ENCODE results near the gene LONRF3.
A peak's percentile ranks its signal among the peaks of the same experiment; 100 is the strongest.
"Not testable (repeated sequence)": the region's sequence is repeated elsewhere in the genome, so short reads cannot be mapped to it uniquely, and the experiment has no call there.

The LONRF3 gene

DNA sequence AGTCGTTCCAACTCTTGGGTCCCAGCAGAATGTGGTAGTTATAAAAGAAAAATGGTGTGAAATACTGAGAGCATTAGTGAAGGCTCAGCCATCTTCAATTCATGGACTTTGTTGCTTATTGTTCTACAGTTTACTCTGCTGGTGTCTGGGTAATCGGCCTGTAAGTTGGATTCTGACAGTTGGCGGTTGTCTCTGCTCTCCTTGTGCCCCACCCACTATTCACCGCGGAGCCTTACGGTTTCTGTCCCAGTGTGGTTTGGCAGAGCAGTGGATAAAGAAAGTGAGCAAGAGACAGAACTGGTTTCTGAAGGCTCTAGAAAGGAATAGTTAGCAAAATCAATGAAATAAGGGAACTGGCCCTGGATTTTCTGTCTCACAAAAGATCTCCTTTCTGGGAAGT is 9.1 kb downstream of the LONRF3 start:
- no peak for DNase-seq (ENCODE audit: low read depth, low spot score)

DNA sequence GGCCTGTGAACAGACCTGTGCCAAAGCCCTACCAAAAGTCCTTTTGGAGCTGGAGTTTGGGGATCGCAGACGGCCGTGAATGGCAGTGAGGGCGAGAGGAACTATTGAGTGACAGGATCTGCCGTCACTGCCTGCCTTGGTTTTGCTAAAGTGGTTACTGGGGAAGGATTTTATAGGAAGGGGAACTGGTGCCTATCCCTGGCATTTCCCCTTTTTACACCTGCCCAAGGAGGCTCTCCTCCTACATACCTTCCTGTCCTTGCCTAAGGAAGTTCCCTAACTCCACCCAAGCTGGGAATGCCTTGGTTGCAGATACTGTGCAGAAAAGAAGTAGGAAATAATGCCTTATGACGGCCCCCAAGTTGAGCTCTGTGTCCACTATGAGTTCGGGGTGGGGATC is 14.5 kb downstream of the LONRF3 start:
- DNase-seq (ENCODE audit: low read depth, low spot score): no peak

DNA sequence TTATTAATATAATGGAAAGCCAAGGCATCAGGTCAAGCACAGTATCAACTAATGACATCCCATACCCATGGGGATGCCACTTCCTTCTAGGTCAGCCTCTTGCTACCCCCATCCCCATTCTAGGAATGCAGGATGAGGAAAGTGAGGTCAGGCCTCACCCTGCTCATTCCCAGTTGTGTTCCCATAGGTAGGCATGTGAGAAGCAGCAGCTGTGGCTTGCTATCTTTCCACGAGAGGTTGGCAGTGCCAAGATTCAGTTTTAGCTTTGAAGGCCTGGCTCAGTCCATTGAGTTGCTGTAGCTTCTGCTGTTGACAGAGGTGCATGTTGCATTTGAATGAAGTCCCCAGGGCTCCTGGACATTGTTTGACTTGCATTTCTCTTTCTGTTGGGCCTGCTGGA is 15.5 kb downstream of the LONRF3 start:
- DNase-seq (ENCODE audit: low read depth, low spot score): no peak

DNA sequence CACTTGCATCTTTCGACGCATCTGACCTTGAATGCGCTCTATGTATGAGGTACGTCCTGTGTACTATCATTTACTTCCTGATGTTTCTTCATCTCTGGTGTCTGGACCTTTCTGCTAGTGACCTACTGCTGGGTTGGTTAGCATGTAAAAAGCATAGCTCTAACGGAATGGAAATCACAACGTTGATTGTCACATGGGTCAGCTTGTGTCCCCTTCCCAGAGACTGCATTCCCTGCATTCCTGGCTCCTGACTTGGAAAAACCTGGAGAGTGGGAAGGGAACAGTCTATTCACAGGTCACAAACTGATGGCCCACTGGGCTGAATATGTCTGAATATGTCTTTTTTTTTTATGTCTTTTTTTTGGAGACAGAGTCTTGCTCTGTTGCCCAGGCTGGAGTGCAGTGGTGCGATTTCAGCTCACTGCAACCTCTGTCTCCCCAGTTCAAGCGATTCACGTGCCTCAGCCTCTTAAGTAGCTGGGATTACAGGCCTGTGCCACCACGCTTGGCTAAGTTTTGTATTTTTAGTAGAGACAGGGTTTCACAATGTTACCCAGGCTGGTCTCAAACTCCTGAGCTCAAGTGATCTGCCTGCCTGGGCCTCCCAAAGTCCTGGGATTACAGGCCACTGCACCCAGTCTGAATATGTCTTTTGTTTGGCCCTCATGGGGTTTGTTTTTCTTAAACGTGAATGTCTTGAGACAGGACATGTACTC is 16.3 kb downstream of the LONRF3 start:
- no peak for DNase-seq (ENCODE audit: low read depth, low spot score)

DNA sequence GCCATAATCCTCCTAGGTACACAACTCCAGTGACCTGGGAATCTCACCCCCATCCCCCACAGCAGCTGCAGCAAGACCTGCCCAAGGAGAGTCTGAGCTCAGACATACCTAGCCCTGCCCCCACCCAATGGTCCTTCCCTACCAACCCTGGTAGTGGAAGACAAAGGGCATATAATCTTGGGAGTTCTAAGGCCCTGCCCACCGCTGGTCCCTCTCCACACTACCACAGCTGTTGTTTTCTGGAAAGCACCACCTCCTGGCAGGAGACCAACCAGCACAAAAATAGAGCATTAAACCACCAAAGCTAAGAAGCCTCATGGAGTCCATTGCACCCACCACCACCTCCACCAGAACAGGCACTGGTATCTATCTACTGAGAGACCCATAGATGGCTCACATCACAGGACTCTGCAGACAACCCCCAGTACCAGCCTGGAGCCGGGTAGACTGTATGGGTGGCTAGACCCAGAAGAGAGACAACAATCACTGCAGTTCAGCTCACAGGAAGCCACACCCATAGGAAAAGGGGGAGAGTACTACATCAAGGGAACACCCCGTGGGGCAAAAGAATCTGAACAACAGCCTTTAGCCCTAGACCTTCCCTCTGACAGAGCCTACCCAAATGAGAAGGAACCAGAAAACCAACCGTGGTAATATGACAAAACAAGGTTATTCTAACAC is 18.2 kb downstream of the LONRF3 start:
- DNase-seq (ENCODE audit: low read depth, low spot score): not testable (repeated sequence)

DNA sequence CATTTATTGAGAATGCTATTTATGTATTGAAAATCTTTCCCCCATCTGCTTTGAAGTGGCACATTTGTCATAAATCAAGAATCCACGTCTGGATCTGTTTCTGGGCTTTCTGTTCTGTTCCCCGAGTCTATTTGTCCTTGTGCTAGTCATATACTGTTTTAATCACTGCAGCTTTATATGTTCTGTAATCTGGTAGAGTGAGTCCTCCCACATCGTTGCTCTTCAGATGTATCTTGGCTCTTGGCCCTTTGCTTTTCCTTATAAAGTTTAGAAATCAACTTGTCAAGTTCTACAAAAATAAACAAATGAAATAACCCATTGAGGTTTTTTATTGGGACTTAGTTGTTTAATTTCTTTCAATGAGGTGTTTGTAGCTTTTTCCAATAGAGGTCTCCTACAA is 29.0 kb downstream of the LONRF3 start:
- DNase-seq (ENCODE audit: low read depth, low spot score): no peak

DNA sequence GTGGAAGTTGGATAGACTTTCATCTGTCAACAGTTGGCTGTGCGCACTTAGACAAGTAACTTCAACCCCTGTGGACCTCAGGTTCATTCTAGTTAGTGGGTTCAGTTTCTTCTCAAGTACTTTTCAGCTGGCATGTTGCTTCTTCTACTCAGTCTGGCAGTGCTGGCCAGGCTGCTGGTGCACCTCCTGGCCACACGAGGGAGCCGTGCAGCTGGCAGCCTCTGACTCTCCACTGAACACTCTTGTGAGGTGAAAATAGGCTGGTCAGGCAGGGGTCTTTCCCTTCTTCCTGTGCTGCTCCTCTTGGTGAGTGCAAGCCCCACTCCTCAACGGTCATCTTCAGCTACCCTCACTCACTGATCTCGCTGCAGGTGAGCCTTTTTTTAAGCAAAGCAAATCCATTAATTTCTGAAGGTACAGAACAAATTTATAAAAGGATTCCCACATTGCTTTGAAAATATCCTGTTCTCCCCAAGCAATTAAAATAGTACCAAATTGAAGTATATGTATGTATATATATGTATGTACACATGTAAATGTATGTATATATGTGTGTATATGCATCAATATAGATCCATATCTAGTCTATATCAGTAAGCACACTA is 30.6 kb downstream of the LONRF3 start:
- peak; percentile 12 for DNase-seq (ENCODE audit: low read depth, low spot score)

DNA sequence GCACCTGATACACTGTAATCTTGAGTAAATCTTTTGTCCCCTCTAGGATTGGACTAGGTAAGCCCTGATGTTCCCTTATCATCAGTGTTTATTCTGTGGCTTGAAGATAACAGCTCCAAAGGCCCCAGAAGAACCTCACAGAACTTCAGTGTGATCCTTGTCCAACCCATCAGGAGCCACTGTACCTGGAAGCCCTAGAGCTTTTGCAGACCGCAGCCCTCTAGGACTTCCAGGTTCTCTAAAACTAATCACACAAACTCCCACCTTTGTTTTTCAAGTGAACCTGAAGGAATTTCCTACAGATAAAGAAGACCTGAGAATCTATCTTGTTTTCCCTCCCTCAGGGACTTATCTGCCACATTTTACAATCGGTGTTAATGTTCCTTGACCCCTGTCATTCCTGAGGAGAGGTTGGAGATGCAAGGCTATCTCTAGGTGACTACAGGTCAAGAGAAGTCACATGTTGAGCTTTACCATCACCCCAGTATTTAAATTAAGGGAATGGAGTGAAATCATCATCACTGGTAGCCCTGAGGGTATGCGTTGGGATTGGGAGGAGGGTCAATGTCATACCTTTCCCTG is 32.9 kb downstream of the LONRF3 start:
- DNase-seq (ENCODE audit: low read depth, low spot score): no peak

DNA sequence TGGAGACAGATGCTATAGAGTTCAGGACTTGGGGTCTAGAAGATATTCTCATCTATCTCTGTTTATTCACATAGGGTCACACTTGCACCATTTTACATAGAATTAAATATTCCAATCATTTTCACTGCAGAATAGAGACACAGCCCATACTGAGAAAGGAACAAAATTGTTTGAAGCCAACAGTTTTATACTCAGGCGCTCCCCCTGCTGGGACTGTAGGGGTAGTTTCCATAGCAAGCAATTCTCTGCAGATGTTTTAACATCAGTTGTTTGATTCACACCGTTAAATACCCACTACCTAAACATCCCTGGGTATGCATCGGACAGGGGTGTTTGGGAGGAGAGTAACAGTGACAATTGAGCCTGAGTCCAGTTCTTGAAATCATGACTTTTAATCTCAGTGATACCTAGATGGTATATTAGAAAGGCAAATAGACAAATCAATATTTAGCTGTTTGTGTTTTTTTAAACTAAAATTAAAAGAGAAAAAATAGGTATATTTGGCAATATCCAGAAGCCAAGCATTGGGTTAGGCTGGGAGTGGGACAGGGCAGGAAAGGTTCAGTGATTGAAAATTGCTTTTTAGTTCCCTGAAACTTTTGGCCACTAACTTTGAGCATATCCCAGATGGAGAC is 33.8 kb downstream of the LONRF3 start:
- DNase-seq (ENCODE audit: low read depth, low spot score): peak; percentile 6

DNA sequence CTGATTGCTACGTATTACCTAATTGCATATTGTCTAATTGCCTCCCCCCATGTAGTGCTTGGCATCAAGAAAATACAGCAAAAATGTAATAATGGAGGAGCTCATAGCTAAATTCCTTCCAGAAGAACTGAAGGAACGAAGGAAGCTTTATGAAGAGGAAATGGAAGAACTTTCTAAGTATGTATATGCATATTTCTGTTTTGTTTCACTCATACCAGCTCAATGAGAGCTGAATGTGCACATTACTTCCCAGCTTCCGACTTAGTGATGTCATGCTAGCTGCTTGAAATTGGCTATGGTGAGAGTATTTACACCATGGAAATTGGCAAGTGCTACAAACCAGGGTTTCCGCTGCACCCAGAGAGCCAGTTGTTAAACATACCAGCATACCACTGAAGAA is 34.7 kb downstream of the LONRF3 start:
- DNase-seq (ENCODE audit: low read depth, low spot score): no peak

DNA sequence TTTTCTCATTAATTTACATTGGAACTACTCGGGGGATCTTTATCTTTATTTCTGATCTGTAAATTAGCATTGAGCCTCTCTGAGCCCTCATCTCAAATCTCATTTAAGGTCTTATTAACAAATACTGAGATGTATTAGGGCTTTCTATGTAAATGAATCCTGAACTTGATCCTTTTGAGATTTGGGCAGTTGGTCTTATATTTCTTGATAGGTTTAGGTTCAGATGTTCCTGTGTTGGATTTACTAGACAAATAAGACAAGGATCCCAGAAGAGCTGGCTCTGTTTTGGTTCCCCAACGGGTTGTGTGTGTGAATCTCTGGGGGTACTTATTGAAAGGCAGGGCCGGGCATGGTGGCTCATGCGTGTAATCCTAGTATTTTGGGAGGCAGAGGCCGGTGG is 36.1 kb downstream of the LONRF3 start:
- no peak for DNase-seq (ENCODE audit: low read depth, low spot score)

DNA sequence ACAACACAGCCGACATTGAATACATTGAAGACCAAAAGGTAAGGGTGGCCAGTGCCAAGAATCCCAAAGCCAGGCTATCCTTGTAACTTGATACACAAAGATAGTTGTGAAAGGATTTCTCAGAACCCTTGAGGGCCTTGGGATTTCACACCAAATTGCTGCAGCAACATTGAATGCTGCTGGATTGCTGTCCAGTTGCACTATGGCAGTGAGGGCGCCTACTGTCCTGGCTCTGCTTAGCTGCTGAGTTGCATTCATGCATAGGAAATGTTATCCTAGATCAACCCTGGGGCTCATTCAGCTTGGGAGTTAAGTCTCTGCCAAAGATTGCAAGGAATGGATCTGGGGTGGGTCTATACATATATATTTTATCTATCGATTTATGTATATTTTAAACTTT is 38.7 kb downstream of the LONRF3 start:
- DNase-seq (ENCODE audit: low read depth, low spot score): no peak

DNA sequence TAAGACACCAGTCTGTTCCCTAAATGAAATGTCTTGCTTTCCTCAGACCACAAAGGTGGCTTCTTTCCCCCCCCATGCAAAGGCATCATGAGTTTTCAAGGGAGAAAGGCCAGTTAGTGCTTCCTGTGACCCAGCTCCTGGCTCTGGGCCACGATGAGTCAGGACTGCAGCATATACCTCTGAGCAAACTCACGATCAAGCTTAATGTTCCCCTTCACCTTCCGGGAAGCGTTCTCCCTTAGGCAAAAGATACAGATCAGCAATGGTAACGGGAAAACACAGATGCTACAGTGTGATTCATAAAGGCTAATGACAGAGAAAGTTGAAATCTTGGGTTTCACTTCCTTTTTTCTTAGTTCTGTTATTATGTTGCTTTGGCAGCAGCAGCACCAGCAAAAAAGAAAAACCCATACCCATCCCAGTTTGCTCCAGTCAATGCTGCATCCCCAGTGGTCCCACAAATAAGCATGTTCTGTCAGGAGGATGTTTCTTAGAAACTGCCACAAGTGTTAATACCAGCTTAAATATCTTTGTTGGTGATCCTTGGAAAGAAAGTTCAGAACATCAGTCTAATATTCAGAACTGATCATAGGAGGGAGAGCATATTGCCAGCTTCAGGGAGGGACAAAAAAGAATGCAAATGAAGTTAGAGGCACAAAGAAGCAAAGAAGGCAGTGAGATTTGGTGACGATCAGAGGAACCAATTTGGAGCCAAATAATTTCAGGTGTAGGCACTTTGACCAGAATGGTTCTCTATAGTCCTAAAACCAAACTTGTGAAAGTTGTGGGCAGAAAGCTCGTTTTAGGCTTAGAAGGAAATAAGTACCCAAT is 41.2 kb downstream of the LONRF3 start:
- DNase-seq (ENCODE audit: low read depth, low spot score): peak; percentile 4

DNA sequence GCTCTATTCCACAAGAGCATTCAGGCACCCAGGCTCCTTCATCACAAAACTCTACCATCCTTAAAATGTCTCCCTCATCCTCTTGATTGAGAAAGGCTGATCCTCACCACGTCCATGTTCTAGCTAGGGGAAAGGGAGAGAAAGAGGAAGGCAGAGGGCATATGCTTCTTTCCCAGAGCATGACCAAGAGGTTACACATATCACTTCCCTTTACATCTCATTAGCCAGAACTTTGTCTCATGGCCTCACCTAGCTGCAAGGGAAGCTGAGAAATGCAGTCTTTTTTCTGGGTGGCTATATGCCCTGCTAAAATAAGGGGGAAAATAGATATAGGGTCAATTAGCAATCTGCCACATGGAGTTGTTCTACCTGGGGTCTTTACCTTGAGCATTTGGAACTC is 42.7 kb downstream of the LONRF3 start:
- DNase-seq (ENCODE audit: low read depth, low spot score): no peak

DNA sequence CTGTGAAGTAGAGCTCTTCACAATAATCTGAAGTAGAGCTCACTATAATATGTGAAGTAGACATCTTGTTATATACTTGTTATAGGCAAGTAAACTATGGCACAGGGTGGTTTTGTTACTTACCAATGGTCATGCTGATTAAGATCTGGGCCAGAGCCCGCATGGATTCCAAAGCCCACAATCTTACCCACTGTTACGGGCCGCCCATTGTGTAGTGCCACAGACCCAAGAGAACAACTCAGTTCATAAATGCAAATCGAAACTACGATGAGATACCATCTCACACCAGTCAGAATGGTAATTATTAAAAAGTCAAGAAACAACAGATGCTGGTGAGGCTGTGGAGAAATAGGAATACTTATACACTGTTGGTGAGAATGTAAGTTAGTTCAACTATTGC is 51.5 kb downstream of the LONRF3 start:
- no peak for DNase-seq (ENCODE audit: low read depth, low spot score)

DNA sequence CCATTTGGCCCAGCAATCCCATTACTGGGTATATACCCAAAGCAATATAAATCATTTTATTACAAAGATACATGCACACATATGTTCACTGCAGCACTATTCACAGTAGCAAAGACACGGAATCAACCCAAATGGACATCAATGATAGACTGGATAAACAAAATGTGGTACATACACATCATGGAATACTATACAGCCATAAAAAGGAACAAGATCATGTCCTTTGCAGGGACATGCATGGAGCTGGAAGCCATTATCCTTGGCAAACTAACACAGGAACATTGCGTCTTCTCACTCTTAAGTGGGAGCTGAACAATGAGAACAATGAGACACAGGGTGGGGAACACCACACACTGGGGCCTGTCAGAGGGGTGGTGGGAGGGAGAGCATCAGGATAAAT is 51.9 kb downstream of the LONRF3 start:
- not testable (repeated sequence) for DNase-seq (ENCODE audit: low read depth, low spot score)

DNA sequence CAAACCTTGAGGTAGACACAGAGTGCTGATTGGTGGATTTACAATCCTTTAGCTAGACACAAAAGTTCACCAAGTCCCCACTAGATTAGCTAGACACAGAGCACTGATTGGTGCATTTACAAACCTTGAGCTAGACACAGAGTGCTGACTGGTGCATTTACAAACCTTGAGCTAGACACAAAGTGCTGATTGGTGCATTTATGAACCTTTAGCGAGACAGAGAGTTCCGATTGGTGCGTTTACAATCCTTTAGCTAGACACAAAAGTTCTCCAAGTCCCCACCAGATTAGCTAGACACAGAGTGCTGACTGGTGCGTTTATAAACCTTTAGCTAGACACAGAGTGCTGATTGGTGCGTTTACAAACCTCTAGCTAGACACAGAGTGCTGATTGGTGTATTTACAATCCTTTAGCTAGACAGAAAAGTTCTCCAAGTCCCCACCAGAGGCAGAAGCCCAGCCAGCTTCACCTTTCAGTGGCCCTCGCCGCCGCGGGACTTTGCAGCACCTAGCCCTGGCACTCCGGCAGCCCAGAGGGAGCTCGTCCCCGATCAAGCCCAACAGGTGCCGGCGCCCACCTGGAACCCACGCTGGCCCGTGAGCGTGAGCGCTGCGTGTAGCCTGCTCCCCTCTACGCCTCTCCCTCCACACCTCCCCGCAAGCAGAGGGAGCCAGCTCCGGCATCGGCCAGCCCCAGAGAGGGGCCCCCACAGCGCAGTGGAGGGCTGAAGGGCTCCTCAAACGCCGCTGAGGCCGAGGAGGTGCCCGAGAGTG is 53.7 kb downstream of the LONRF3 start:
- not testable (repeated sequence) for DNase-seq (ENCODE audit: low read depth, low spot score)

DNA sequence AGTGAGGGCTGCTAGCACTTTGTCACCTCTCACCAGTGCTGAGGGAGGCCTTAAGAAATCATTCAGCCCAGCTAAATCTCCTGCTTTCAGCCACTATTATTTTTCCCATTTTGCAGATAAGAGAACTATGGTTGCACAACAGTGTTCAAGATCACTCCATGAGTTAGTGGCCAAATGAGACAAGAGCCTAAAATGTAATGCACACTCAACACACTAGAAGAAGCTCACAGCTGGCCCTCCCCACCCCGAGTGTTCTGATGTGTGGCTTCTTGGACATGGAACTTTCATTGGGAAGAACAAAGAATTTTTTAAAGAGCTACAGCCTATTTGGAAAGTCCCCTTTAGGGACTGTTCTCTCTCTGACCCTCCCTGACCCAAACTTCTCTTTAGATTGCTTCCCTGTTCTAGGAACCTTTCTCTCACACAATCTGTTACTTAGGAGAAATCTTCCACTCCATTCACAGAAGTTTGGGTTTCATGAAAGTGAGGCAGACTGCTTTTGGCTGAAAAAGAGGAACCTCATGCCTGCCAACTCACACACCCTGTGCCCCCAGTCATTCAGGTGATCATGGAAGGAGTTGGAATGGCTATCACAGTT is 54.4 kb downstream of the LONRF3 start:
- DNase-seq (ENCODE audit: low read depth, low spot score): no peak

DNA sequence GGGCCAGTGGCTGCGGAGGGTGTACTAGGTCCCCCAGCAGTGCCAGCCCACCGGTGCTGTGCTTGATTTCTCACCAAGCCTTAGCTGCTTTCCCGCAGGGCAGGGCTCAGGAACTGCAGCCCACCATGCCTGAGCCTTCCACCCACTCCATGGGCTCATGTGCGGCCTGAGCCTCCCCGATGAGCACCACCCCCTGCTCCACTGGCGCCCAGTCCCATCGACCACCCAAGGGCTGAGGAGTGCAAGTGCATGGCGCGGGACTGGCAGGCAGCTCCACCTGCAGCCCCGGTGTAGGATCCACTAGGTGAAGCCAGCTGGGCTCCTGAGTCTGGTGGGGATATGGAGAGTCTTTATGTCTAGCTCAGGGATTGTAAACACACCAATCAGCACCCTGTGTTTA is 55.2 kb downstream of the LONRF3 start:
- DNase-seq (ENCODE audit: low read depth, low spot score): not testable (repeated sequence)

DNA sequence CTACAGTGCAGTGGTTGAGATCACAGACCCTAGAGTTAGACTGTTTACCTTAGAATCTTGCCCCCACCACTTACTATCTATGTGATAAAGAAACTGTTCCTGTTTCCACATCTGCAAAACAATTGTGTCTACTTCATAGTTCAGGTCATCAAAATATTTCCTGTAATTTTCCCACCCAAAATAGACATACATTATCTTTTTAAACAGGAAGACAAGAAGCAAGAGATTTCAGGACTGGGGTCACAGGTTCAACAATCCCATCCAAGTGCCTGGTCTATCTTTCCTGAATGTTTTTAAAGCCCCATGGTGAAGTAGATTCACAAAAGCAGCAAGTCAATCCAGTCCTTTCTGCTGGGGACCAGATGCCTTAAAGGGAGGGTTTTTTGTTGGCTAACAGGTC is 56.6 kb downstream of the LONRF3 start:
- DNase-seq (ENCODE audit: low read depth, low spot score): no peak
